Body of pancreas (tissue), 4 donors: ENCODE results near the gene LDLRAD4. TPM values are rescaled to one million over a fixed set of nuclear protein-coding genes. Genes with fewer than 3 reads are reported as not detected.

Experiments used
- ATAC-seq: fragments of 150-250 bp; one replicate; pipeline ENCODE4 v1.9.1; 2016
- DNase-seq, 4 donors: peaks; one replicate each; pipeline ENCODE4 v3.0.0-alpha.2; 2019
- H3K27ac ChIP-seq, 4 donors: fragments of 200-600 bp; sonication (generic); 1 replicate in 3 of 4; 2 replicates in 1 of 4; pipeline versions ENCODE4 v1.5.1 to v1.6.1; 2016 to 2019; ENCODE audit warnings: mild to moderate bottlenecking in 1 of 4, mixed read lengths in 1 of 4, moderate library complexity in 1 of 4
- H3K27me3 ChIP-seq, 2 donors: fragments of 200-600 bp; sonication (generic); one replicate each; pipeline ENCODE4 v1.6.0; 2016; ENCODE audit warnings: mild to moderate bottlenecking in 1 of 2
- H3K36me3 ChIP-seq, 2 donors: fragments of 200-600 bp; sonication (generic); replicated peaks in 1 of 2; 2 replicates each; pipeline ENCODE4 v1.5.1; 2016; ENCODE audit warnings: low read depth in 2 of 2; ENCODE audit not compliant: insufficient read depth in 1 of 2
- H3K4me1 ChIP-seq: fragments of 200-600 bp; sonication (generic); one replicate; pipeline ENCODE4 v1.6.0; 2016
- H3K4me3 ChIP-seq, 2 donors: fragments of 200-600 bp; sonication (generic); 1 replicate in 1 of 2; 2 replicates in 1 of 2; pipeline ENCODE4 v1.5.1; 2016 to 2019
- H3K9me3 ChIP-seq, 3 donors: fragments of 200-600 bp; sonication (generic); 1 replicate in 2 of 3; 2 replicates in 1 of 3; pipeline ENCODE4 v1.5.1; 2016
- CTCF ChIP-seq, 7 experiments: fragments of 450-650 bp in 4 of 7; fragments of 200-600 bp in 3 of 7; sonication (generic) in 3 of 7; IDR thresholded peaks; one replicate each; pipeline ENCODE4 v1.5.1; 2016 to 2019; ENCODE audit warnings: antibody characterized with exemption in 7 of 7
- POLR2A ChIP-seq, 3 donors: fragments of 450-650 bp; IDR thresholded peaks; one replicate each; pipeline ENCODE4 v1.6.1; 2016; ENCODE audit warnings: antibody characterized with exemption in 3 of 3, mild to moderate bottlenecking in 2 of 3
- WGBS, 2 donors: methylation state at CpG; one replicate each; pipeline ENCODE4 v1.1.5; 2017; 5-methylcytosine and 5-hydroxymethylcytosine counted together
- intact Hi-C: fragments of 100-400 bp; cut with DNase I; formaldehyde crosslinking; loops from one replicate; pipeline ENCODE4 v1.15.1; 2023
- total RNA-seq, 2 donors: library from RNA; depleted of rRNA; stranded (reverse); fragments of >200 nt; gene quantifications; one replicate each; pipeline ENCODE4 v1.1.0, GENCODE V29; 2016

Gene LDLRAD4
- total RNA-seq, 2 donors from 2014 or later = 8.6 to 35.9 TPM

- peak overlapping the region in 1 of 4 donors; percentile 18 for H3K27ac ChIP-seq
- H3K9me3 ChIP-seq = no peaks in the 10 kb centered on the region
- WGBS, 2 donors = 58 to 64% methylated on average over 23 of the region's 23 CpGs
- no peaks in the 10 kb centered on the region for H3K36me3 ChIP-seq
- no peak for TF ChIP-seq CTCF (IDR thresholded peaks at IDR 0.05)
- TF ChIP-seq POLR2A (IDR thresholded peaks at IDR 0.05) = no peak
- DNase-seq (no peak), ATAC-seq (peak; percentile 49)
- peaks cover 21% of the 10 kb centered on the region for H3K4me1 ChIP-seq
- H3K4me3 ChIP-seq = no peak overlapping the region
- intact Hi-C loops = no loop called here
- H3K27me3 ChIP-seq = no peaks in the 10 kb centered on the region
These were observed 281.8 kb downstream of the LDLRAD4 start for GRCh38 chr18:13500227-13500865.

GRCh38 chr18:13500869-13501542, 282.4 kb downstream of the LDLRAD4 start:
- intact Hi-C loops = no loop called here
- peak; percentile 83 to 87 (median 85) for DNase-seq
- peak; percentile 98 for ATAC-seq
- Histone ChIP-seq H3K4me3 (no peak overlapping the region), H3K9me3 (no peaks in the 10 kb centered on the region), H3K27me3 (no peaks in the 10 kb centered on the region), H3K27ac (peak overlapping the region in 2 of 4 donors; percentile 35 to 60), H3K36me3 (no peaks in the 10 kb centered on the region), H3K4me1 (peaks cover 21% of the 10 kb centered on the region)
- 23 to 36% methylated on average over 10 of the region's 10 CpGs for WGBS, 2 donors
- TF ChIP-seq CTCF (IDR thresholded peaks at IDR 0.05) (no peak), POLR2A (IDR thresholded peaks at IDR 0.05) (peak in 2 of 3 donors; percentile 35 to 57)

- TF ChIP-seq POLR2A (IDR thresholded peaks at IDR 0.05) (no peak), CTCF (IDR thresholded peaks at IDR 0.05) (no peak)
- WGBS, 2 donors = 15 to 34% methylated on average over 6 of the region's 6 CpGs
- Histone ChIP-seq H3K9me3 (no peaks in the 10 kb centered on the region), H3K27me3 (no peaks in the 10 kb centered on the region), H3K4me3 (no peak overlapping the region), H3K4me1 (peaks cover 21% of the 10 kb centered on the region), H3K27ac (peak overlapping the region in 2 of 4 donors; percentile 35 to 60), H3K36me3 (no peaks in the 10 kb centered on the region)
- ATAC-seq = peak; percentile 51
- intact Hi-C loops = no loop called here
- no peak for DNase-seq
These were observed 283.0 kb downstream of the LDLRAD4 start for GRCh38 chr18:13501543-13501887.

GRCh38 chr18:13501891-13502290, 283.3 kb downstream of the LDLRAD4 start:
- no peak for DNase-seq

More at GRCh38 chr18:13501891-13502290, 283.3 kb downstream of the LDLRAD4 start:
- H3K27me3 ChIP-seq = no peaks in the 10 kb centered on the region
- intact Hi-C loops = no loop called here
- no peaks in the 10 kb centered on the region for H3K9me3 ChIP-seq
- no peaks in the 10 kb centered on the region for H3K36me3 ChIP-seq
- peaks cover 21% of the 10 kb centered on the region for H3K4me1 ChIP-seq
- peak overlapping the region in 2 of 4 donors; percentile 35 to 60 for H3K27ac ChIP-seq
- WGBS, 2 donors = 58 to 74% methylated on average over 8 of the region's 8 CpGs
- H3K4me3 ChIP-seq = no peak overlapping the region
- ATAC-seq = no peak
- TF ChIP-seq POLR2A (IDR thresholded peaks at IDR 0.05) = no peak
- no peak for TF ChIP-seq CTCF (IDR thresholded peaks at IDR 0.05)
